ENCODE results near the gene ACSL4.

The ACSL4 gene

GRCh38 chrX:109601486-109601885 lies 131.6 kb downstream of the ACSL4 start:
- Histone ChIP-seq H3K9ac (ENCODE audit: low read length) (no peak overlapping the region), H3K4me3 (ENCODE audit: low read depth, low read length) (no peak overlapping the region), H3K9me3 (ENCODE audit: control insufficient read depth, insufficient read depth, low read depth, low read length) (no peaks in the 10 kb centered on the region), H3K36me3 (ENCODE audit: control insufficient read depth, insufficient read depth, low read length) (no peaks in the 10 kb centered on the region), H3K4me1 (ENCODE audit: control insufficient read depth, insufficient read depth, low read length) (peaks cover 14% of the 10 kb centered on the region), H3K27me3 (ENCODE audit: control insufficient read depth, insufficient read depth, low read length) (peaks cover 27% of the 10 kb centered on the region; the same call in 1 of the 2 replicates), H3K27ac (ENCODE audit: low read depth, low read length) (no peak overlapping the region)

- Histone ChIP-seq H3K36me3 (ENCODE audit: control insufficient read depth, insufficient read depth, low read length) (no peaks in the 10 kb centered on the region), H3K9ac (ENCODE audit: low read length) (no peak overlapping the region), H3K9me3 (ENCODE audit: control insufficient read depth, insufficient read depth, low read depth, low read length) (no peaks in the 10 kb centered on the region), H3K4me3 (ENCODE audit: low read depth, low read length) (0 out of 2 replicates have a peak overlapping the region, but pooled peaks have one; percentile 9), H3K27me3 (ENCODE audit: control insufficient read depth, insufficient read depth, low read length) (peaks cover 27% of the 10 kb centered on the region; the same call in 1 of the 2 replicates), H3K4me1 (ENCODE audit: control insufficient read depth, insufficient read depth, low read length) (peaks cover 14% of the 10 kb centered on the region), H3K27ac (ENCODE audit: low read depth, low read length) (no peak overlapping the region)
These were observed 132.8 kb downstream of the ACSL4 start for GRCh38 chrX:109600237-109600651.

DNA sequence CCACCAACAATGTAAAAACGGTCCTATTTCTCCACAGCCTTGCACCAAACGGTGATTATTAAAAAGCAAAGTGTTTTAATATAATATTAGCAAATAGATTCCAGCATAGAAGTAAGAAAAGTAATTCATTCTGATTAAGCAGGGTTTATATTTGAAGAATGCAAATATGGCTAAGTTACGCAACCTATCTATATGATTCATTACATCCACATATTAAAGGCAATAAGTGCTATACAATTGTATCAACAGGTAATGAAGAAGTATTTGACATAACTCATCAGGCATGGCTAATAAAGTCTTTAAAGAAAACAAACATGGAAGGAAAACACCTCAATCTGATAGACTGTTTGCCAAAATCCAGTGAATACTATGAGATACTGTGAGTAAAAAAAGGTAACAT lies 137.0 kb downstream of the ACSL4 start:
- peaks cover 23% of the 10 kb centered on the region; the same call in 1 of the 2 replicates for H3K27me3 ChIP-seq (ENCODE audit: control insufficient read depth, insufficient read depth, low read length)
- H3K4me3 ChIP-seq (ENCODE audit: low read depth, low read length), result no peak overlapping the region
- H3K27ac ChIP-seq (ENCODE audit: low read depth, low read length), result no peak overlapping the region
- no peaks in the 10 kb centered on the region for H3K36me3 ChIP-seq (ENCODE audit: control insufficient read depth, insufficient read depth, low read length)
- H3K4me1 ChIP-seq (ENCODE audit: control insufficient read depth, insufficient read depth, low read length), result peaks cover 8% of the 10 kb centered on the region; the same call in 1 of the 2 replicates
- H3K9me3 ChIP-seq (ENCODE audit: control insufficient read depth, insufficient read depth, low read depth, low read length), result no peaks in the 10 kb centered on the region
- no peak overlapping the region for H3K9ac ChIP-seq (ENCODE audit: low read length)
